Adrenal gland (tissue), 12 donors: Measurements from ENCODE around the gene FTH1. TPM values are rescaled to one million over a fixed set of nuclear protein-coding genes. Genes with fewer than 3 reads are reported as not detected.
A peak's percentile ranks its signal among the peaks of the same experiment; 100 is the strongest.
"Not testable (repeated sequence)": the region's sequence is repeated elsewhere in the genome, so short reads cannot be mapped to it uniquely, and the experiment has no call there.

ENCODE experiments used
- DNase-seq, 7 donors: peaks; one replicate each; pipeline ENCODE4 v3.0.0-alpha.2; 2019 to 2020
- H3K27ac ChIP-seq, 5 donors: fragments of 200-600 bp; sonication (generic) in 4 of 5; 1 replicate in 3 of 5; 2 replicates in 2 of 5; pipeline versions ENCODE4 v1.5.1 to v1.8.0; 2016 to 2020; ENCODE audit warnings: mild to moderate bottlenecking in 1 of 5
- H3K27me3 ChIP-seq: fragments of 200-600 bp; 2 replicates; pipeline ENCODE4 v1.8.0; 2021
- H3K36me3 ChIP-seq, 2 donors: fragments of 200-600 bp; replicated peaks in 1 of 2; 1 replicate in 1 of 2; 2 replicates in 1 of 2; pipeline versions ENCODE4 v1.5.1 to v1.8.0; 2018 to 2022
- H3K4me1 ChIP-seq, 2 donors: fragments of 200-600 bp; replicated peaks in 1 of 2; 1 replicate in 1 of 2; 2 replicates in 1 of 2; pipeline versions ENCODE4 v1.5.1 to v1.8.0; 2018 to 2021
- H3K4me3 ChIP-seq, 4 donors: fragments of 200-600 bp; sonication (generic) in 3 of 4; one replicate each; pipeline ENCODE4 v1.5.1; 2016 to 2018
- H3K9me3 ChIP-seq, 3 donors: fragments of 200-600 bp; sonication (generic) in 1 of 3; replicated peaks in 1 of 3; 1 replicate in 2 of 3; 2 replicates in 1 of 3; pipeline versions ENCODE4 v1.5.1 to v1.8.0; 2016 to 2021
- CTCF ChIP-seq, 6 experiments: fragments of 450-650 bp in 4 of 6; fragments of 200-600 bp in 2 of 6; sonication (generic) in 1 of 6; IDR thresholded peaks; 1 replicate in 5 of 6; 2 replicates in 1 of 6; pipeline versions ENCODE4 v1.5.1 to v1.8.0; 2016 to 2021; ENCODE audit warnings: antibody characterized with exemption in 6 of 6, mild to moderate bottlenecking in 2 of 6, moderate library complexity in 1 of 6
- POLR2A ChIP-seq, 2 donors: fragments of 450-650 bp; IDR thresholded peaks; one replicate each; pipeline ENCODE4 v1.6.1; 2017; ENCODE audit warnings: antibody characterized with exemption in 2 of 2, mild to moderate bottlenecking in 2 of 2, moderate library complexity in 1 of 2
- WGBS, 4 donors: extraction: QIAGEN DNeasy Blood & Tissue Kit in 2 of 4; methylation state at CpG; one replicate each; pipeline versions ENCODE4 v1.1.5 to v1.1.7; 2013 to 2017; 5-methylcytosine and 5-hydroxymethylcytosine counted together
- intact Hi-C, 2 donors: fragments of 100-400 bp; cut with DNase I; formaldehyde crosslinking; loops; one replicate each; pipeline versions ENCODE4 v1.14.1 to v1.15.0; 2022 to 2023
- polyA plus RNA-seq, 3 donors: library from polyadenylated mRNA; stranded (reverse); fragments of 200-250 nt in 2 of 3; fragments of 350-450 nt in 1 of 3; fragmentation: Illumina TruSeq in 1 of 3; extraction: RNeasy Lipid Tissue Mini Kit (QIAGEN cat#74804) in 1 of 3; gene quantifications; one replicate each; pipeline ENCODE4 v1.2.3, GENCODE V29; 2013 to 2014
- total RNA-seq, 9 donors: library from RNA; depleted of rRNA in 4 of 9; stranded (reverse); fragments of >200 nt in 4 of 9; fragments of 120-200 nt in 1 of 9; fragmentation: NEBNext Ultra II Directional in 1 of 9; extraction: Animal tissue kit (Norgen Biotek cat#: 25700) in 1 of 9; gene quantifications; one replicate each; pipeline versions ENCODE4 v1.1.0 to v1.2.4, GENCODE V29; 2013 to 2023
- donor health status: healthy with polysubstance abuse.
- donor health status: Bipolar disorder and iron deficiency.
- donor health status: DM: yes; HTN: yes; CAD: no.
- donor health status: DM: no; HTN: no; CAD: no.
- donor health status: DM: no; HTN: no; CAD: no.
- donor health status: DM: yes; HTN: yes; CAD: no.

The FTH1 gene
- total and polyA plus RNA-seq, 12 donors: 530 to 5,565 (median 3,420) TPM

- Histone ChIP-seq H3K27me3 (no peaks in the 10 kb centered on the region), H3K27ac (no peak overlapping the region), H3K9me3 (no peaks in the 10 kb centered on the region), H3K4me3 (no peak overlapping the region), H3K36me3 (no peaks in the 10 kb centered on the region), H3K4me1 (no peaks in the 10 kb centered on the region)
- peak in 1 of 7 donors; percentile 2 for DNase-seq
- 95 to 99% (median 96%) methylated on average over 3 to 4 of the region's 4 CpGs for WGBS, 4 donors
- TF ChIP-seq CTCF (IDR thresholded peaks at IDR 0.05): no peak
- TF ChIP-seq POLR2A (IDR thresholded peaks at IDR 0.05): no peak
- intact Hi-C loops: no loop called here
Observed at GRCh38 chr11:62010935-62011528, 43.6 kb upstream of the FTH1 start.

- intact Hi-C loops: no loop called here
- Histone ChIP-seq H3K4me1 (no peaks in the 10 kb centered on the region), H3K27ac (no peak overlapping the region), H3K9me3 (no peaks in the 10 kb centered on the region), H3K4me3 (no peak overlapping the region), H3K36me3 (no peaks in the 10 kb centered on the region), H3K27me3 (no peaks in the 10 kb centered on the region)
- 93 to 100% (median 96%) methylated on average over 1 of the region's 1 CpG for WGBS, 4 donors
- no peak for TF ChIP-seq CTCF (IDR thresholded peaks at IDR 0.05)
- no peak for TF ChIP-seq POLR2A (IDR thresholded peaks at IDR 0.05)
- no peak for DNase-seq
Observed at GRCh38 chr11:62008193-62008592, 40.8 kb upstream of the FTH1 start.

GRCh38 chr11:62004473-62004872 is 37.0 kb upstream of the FTH1 start:
- no peaks in the 10 kb centered on the region for H3K36me3 ChIP-seq
- TF ChIP-seq CTCF (IDR thresholded peaks at IDR 0.05): no peak
- TF ChIP-seq POLR2A (IDR thresholded peaks at IDR 0.05): no peak
- DNase-seq: peak in 3 of 7 donors; percentile 26 to 58 (median 51)
- peaks cover 7 to 16% of the 10 kb centered on the region in 2 donors for H3K4me1 ChIP-seq
- H3K27me3 ChIP-seq: no peaks in the 10 kb centered on the region
- H3K4me3 ChIP-seq: no peak overlapping the region
- 72 to 91% (median 73%) methylated on average over 2 of the region's 2 CpGs for WGBS, 4 donors
- H3K27ac ChIP-seq: peak overlapping the region in 1 of 5 donors; percentile 34
- intact Hi-C loops: no loop called here
- no peaks in the 10 kb centered on the region for H3K9me3 ChIP-seq

- intact Hi-C loops, H3K27me3 ChIP-seq, H3K36me3 ChIP-seq, H3K9me3 ChIP-seq, DNase-seq, H3K4me3 ChIP-seq: not testable (repeated sequence)
- Histone ChIP-seq H3K27ac (peak overlapping the region in 1 of 5 donors; percentile 16), H3K4me1 (peaks cover 7 to 16% of the 10 kb centered on the region in 2 donors)
- WGBS, 4 donors: 92 to 96% (median 95%) methylated on average over 8 of the region's 8 CpGs
Observed at GRCh38 chr11:62002283-62002682, 34.8 kb upstream of the FTH1 start.
